K562 (cell line): ENCODE data around the gene TMED5. TPM values are rescaled to one million over a fixed set of nuclear protein-coding genes. Genes with fewer than 3 reads are reported as not detected.

Source experiments
- BHLHE40 ChIP-seq: IDR thresholded peaks from 2 replicates; pipeline ENCODE4 v1.6.1; 2011; ENCODE audit warnings: low read length, improper control_type of control experiment
- BRF2 ChIP-seq: IDR thresholded peaks from 3 replicates; pipeline ENCODE4 v1.6.1; 2011; ENCODE audit warnings: borderline replicate concordance, mild to moderate bottlenecking; ENCODE audit not compliant: insufficient read length, insufficient read depth
- CEBPZ ChIP-seq: fragments of 150-350 bp; IDR thresholded peaks from 2 replicates; pipeline ENCODE4 v1.6.1; 2014; ENCODE audit warnings: low read depth, mild to moderate bottlenecking, low read length, borderline replicate concordance
- DEAF1 ChIP-seq: fragments of 450-650 bp; formaldehyde crosslinking; IDR thresholded peaks from 2 replicates; pipeline ENCODE4 v1.4.0; 2020; ENCODE audit warnings: mild to moderate bottlenecking, moderate library complexity
- FOXJ3 ChIP-seq: sonication (generic); formaldehyde crosslinking; IDR thresholded peaks from 2 replicates; pipeline ENCODE4 v1.4.0; 2020; ENCODE audit warnings: mild to moderate bottlenecking, missing genetic modification reagents
- FOXP1 ChIP-seq: sonication (generic); formaldehyde crosslinking; IDR thresholded peaks from 2 replicates; pipeline ENCODE4 v1.8.0; 2022; ENCODE audit warnings: mild to moderate bottlenecking, missing genetic modification reagents
- GATAD2A ChIP-seq: fragments of 450-650 bp; IDR thresholded peaks from 2 replicates; pipeline ENCODE4 v1.6.1; 2017
- HSF4 ChIP-seq: fragments of 250-450 bp; sonication (Bioruptor Pico); IDR thresholded peaks from 2 replicates; pipeline ENCODE4 v2.1.2; 2022; ENCODE audit warnings: mild to moderate bottlenecking, moderate library complexity, borderline replicate concordance
- JUN ChIP-seq, 2 experiments: sonication (generic) in 1 of 2; formaldehyde crosslinking in 1 of 2; IDR thresholded peaks; 2 replicates each; pipeline versions ENCODE4 v1.6.1 to v1.8.0; 2012 to 2022; ENCODE audit warnings: borderline replicate concordance in 2 of 2, mild to moderate bottlenecking in 2 of 2, improper control_type of control experiment in 1 of 2, low read depth in 1 of 2, low read length in 1 of 2, missing genetic modification reagents in 1 of 2
- MED1 ChIP-seq: sonication (generic); formaldehyde crosslinking; IDR thresholded peaks from 2 replicates; pipeline ENCODE4 v1.8.1; 2023; ENCODE audit warnings: missing genetic modification reagents, borderline replicate concordance
- PHB2 ChIP-seq: fragments of 450-650 bp; IDR thresholded peaks from 2 replicates; pipeline ENCODE4 v1.6.1; 2017; ENCODE audit warnings: low read depth
- SNIP1 ChIP-seq: fragments of 450-650 bp; IDR thresholded peaks from 2 replicates; pipeline ENCODE4 v1.7.1; 2017; ENCODE audit warnings: low read depth, mild to moderate bottlenecking
- ZNF384 ChIP-seq: IDR thresholded peaks from 2 replicates; pipeline ENCODE4 v1.6.1; 2012; ENCODE audit warnings: low read depth, low read length, improper control_type of control experiment
- ZNF507 ChIP-seq: conservative IDR thresholded peaks from 2 replicates; pipeline ENCODE4 v1.6.1; 2017; ENCODE audit warnings: missing genetic modification characterization, missing compliant biosample characterization
- polyA plus RNA-seq, 8 experiments: library from polyadenylated mRNA; depleted of rRNA in 4 of 8; stranded (reverse) in 5 of 8; unstranded in 3 of 8; fragments of >200 nt; fragmentation: Nextera tagmentation in 2 of 8; fragmentation: Illumina TruSeq in 1 of 8; extraction: Ambion mirVana in 2 of 8; extraction: Trizol in 1 of 8; gene quantifications; 2 replicates each; pipeline versions ENCODE4 v1.2.1 to v1.2.3, GENCODE V29; 2011 to 2014; ENCODE audit warnings: inconsistent platforms in 1 of 8, missing spikeins in 1 of 8
- total RNA-seq, 7 experiments: library from RNA; depleted of rRNA in 6 of 7; stranded (reverse); fragments of >200 nt in 6 of 7; fragmentation: Illumina TruSeq in 2 of 7; extraction: Trizol in 2 of 7; gene quantifications; 2 replicates each; pipeline versions ENCODE4 v1.2.1 to v1.2.3, GENCODE V29; 2011 to 2021; ENCODE audit warnings: low replicate concordance in 1 of 7
- TF ChIP-seq, protein P1 (sequence below): fragments of 450-650 bp; IDR thresholded peaks from one replicate; pipeline ENCODE4 v1.6.1; 2018; ENCODE audit warnings: mild to moderate bottlenecking, moderate library complexity; ENCODE audit not compliant: partially characterized antibody
- TF ChIP-seq, protein P2 (sequence below), 2 experiments: fragments of 250-450 bp in 1 of 2; fragments of 450-650 bp in 1 of 2; sonication (Bioruptor Pico) in 1 of 2; IDR thresholded peaks; 2 replicates each; pipeline versions ENCODE4 v1.6.1 to v1.8.0; 2016 to 2021; ENCODE audit warnings: mild to moderate bottlenecking in 2 of 2, moderate library complexity in 2 of 2, missing compliant biosample characterization in 1 of 2, missing genetic modification characterization in 1 of 2

Gene TMED5
- total and polyA plus RNA-seq, 9 of the 15 experiments (the other 6 are each of a cell fraction or from before 2014, with no cell fraction given) = 28.7 to 83.7 (median 67.2) TPM

GRCh38 chr1:93179886-93180722 lies at the start of gene TMED5 (continued):
- TF ChIP-seq DEAF1 (CRISPR knock-in tag) (no peak), ZNF507 (tag) (no peak), SNIP1 (no peak), CEBPZ (no peak), PHB2 (no peak), HSF4 (CRISPR knock-in tag) (no peak), BHLHE40 (peak; percentile 48; the same call in 1 of the 2 replicates), JUN (IDR thresholded peaks at IDR 0.05; ENCODE audit: borderline replicate concordance, low read depth, low read length) (peak; percentile 16; the same call in 1 of the 2 replicates), JUN (CRISPR knock-in tag; IDR thresholded peaks at IDR 0.05; ENCODE audit: borderline replicate concordance) (no peak), BRF2 (no peak), GATAD2A (no peak), ZNF384 (no peak), FOXJ3 (CRISPR knock-in tag) (no peak), FOXP1 (CRISPR knock-in tag) (peak; percentile 84), MED1 (no peak)
- TF ChIP-seq, protein P1, sequence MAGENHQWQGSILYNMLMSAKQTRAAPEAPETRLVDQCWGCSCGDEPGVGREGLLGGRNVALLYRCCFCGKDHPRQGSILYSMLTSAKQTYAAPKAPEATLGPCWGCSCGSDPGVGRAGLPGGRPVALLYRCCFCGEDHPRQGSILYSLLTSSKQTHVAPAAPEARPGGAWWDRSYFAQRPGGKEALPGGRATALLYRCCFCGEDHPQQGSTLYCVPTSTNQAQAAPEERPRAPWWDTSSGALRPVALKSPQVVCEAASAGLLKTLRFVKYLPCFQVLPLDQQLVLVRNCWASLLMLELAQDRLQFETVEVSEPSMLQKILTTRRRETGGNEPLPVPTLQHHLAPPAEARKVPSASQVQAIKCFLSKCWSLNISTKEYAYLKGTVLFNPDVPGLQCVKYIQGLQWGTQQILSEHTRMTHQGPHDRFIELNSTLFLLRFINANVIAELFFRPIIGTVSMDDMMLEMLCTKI = no peak
- TF ChIP-seq, protein P2, sequence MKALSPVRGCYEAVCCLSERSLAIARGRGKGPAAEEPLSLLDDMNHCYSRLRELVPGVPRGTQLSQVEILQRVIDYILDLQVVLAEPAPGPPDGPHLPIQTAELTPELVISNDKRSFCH (CRISPR knock-in tag; IDR thresholded peaks at IDR 0.05) = no peak
- TF ChIP-seq, protein P2 (tag; IDR thresholded peaks at IDR 0.05) = peak; percentile 49; the same call in 1 of the 2 replicates
